OCI-LY3 (cell line): ENCODE data around the gene GARIN5A.

Experiments
- EZH2phosphoT487 ChIP-seq: fragments of 200-600 bp; shearing (Covaris generic); IDR thresholded peaks from 2 replicates; pipeline ENCODE4 v1.6.1; 2018; ENCODE audit warnings: antibody characterized with exemption, mixed run types, low read depth
- TF ChIP-seq, protein P1 (sequence below): fragments of 200-600, 300-600 bp; sonication (generic); IDR thresholded peaks from 2 replicates; pipeline ENCODE4 v1.5.1; 2014; ENCODE audit warnings: antibody characterized with exemption, low read length, low read depth

DNA sequence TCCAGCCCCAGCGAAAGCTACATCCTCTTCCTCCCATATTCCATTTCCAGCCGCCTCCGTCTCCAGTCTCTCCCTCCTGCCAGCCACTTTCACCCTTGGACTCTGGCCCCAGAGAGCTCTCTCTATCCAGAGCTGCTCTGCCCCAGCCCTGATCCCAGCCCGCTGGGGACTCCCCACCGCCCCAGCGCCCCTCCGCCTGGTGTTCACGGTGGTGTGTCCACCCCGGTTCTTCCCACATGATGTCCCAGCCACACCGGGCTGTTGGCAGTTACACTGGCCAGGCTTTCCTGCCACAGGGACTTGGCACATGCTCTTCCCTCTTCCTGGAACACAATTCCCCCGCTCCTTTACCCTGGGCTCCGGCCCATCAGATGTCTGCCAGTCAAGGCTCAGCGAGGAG lies 11.6 kb downstream of the GARIN5A start:
- no peak for TF ChIP-seq EZH2phosphoT487
- TF ChIP-seq, protein P1, sequence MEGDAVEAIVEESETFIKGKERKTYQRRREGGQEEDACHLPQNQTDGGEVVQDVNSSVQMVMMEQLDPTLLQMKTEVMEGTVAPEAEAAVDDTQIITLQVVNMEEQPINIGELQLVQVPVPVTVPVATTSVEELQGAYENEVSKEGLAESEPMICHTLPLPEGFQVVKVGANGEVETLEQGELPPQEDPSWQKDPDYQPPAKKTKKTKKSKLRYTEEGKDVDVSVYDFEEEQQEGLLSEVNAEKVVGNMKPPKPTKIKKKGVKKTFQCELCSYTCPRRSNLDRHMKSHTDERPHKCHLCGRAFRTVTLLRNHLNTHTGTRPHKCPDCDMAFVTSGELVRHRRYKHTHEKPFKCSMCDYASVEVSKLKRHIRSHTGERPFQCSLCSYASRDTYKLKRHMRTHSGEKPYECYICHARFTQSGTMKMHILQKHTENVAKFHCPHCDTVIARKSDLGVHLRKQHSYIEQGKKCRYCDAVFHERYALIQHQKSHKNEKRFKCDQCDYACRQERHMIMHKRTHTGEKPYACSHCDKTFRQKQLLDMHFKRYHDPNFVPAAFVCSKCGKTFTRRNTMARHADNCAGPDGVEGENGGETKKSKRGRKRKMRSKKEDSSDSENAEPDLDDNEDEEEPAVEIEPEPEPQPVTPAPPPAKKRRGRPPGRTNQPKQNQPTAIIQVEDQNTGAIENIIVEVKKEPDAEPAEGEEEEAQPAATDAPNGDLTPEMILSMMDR, result no peak
